ENCODE data around the gene CLCN4.

The CLCN4 gene

GRCh38 chrX:10167573-10167972 lies 10.8 kb downstream of the CLCN4 start:
- no peak for DNase-seq (ENCODE audit: low read depth)

DNA sequence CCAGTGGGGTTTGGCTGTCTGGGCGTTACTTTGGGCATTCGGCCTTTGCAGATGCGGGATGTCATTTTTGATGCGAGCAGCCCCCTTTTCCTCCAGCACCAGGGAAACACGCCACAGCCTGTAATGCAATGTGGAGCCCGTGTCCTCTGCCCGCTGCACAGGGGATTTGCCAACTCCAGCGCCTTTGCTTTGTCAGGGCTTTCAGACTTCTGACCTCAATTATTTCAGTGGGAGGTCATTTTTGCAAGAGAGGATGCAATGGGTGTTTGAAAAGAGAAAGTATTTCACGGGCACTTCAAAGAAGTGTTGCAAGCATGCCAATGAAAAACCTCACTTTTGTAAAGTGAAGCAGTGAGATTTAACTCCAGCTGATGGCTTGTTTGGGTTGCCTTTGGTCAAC lies 11.5 kb downstream of the CLCN4 start:
- no peak for DNase-seq (ENCODE audit: low read depth)

DNA sequence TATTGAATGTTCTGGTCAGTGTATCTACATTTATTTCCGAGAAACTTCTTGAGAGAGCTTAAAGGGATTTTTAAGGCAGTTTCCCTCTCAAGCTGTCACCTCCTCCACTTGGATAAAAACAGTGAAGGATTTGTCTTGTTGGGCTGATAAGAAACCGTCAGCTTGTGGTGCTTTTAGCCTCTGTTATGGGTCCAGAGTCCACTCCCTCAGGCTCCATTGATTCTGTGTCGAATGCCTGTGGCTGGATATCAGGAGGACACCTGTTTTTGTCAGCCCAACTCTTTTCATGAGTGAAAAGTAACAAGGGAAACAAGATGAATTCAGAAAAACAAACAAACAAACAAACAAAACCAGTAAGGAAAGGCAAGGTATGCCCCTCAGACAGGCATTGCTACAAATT lies 12.4 kb downstream of the CLCN4 start:
- DNase-seq (ENCODE audit: low read depth): no peak

GRCh38 chrX:10171249-10171648 lies 14.5 kb downstream of the CLCN4 start:
- no peak for DNase-seq (ENCODE audit: low read depth)

GRCh38 chrX:10172877-10173276 lies 16.1 kb downstream of the CLCN4 start:
- DNase-seq (ENCODE audit: low read depth): no peak

- no peak for DNase-seq (ENCODE audit: low read depth)
Measured at GRCh38 chrX:10173331-10173900, 16.6 kb downstream of the CLCN4 start.

DNA sequence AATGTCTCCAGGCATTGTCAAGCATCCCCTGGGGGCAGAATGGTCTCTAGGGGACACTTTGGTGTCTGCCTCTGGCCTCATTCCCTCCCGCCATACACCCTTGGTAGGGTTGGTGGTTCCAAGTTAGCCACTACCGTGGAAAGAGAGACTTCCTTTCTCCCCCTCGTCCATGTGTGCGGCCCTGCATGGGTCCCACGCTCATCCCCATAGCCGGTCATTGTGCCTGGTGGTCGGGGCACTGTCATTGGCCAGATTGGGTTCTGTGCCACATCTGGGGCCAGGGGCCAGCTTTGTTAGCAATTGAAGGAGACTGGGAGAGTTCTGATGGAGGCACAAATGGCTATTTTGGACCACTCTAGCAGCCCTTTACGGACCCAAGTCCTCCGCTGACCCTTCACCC lies 17.3 kb downstream of the CLCN4 start:
- DNase-seq (ENCODE audit: low read depth): no peak

GRCh38 chrX:10174810-10175209 lies 18.0 kb downstream of the CLCN4 start:
- DNase-seq (ENCODE audit: low read depth): no peak

DNA sequence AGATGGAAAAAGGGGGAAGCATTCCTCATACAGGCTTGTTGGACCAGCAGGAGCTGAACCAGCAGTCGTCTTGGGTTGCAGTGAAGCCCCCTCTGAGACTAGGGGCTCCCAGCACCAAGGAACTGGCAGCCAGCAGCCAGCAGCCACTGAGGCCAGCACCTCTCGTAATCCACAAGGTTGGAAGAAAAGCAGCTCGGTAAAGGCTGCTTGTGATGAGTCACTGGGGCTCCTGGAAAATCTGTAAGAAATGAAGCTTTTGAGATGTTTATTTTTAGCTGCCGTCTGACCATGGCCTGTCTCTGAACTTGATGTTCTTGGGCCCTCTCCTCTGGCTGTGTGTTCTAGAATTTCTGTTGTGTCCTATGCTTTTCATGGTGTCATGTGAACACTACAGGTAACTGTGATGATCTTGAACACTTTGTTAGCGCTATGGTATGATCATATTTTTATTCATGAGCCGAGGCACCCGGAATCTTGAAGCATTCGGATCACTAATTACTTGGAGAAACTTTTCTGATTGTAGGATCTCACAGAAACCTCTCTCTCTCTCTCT lies 18.6 kb downstream of the CLCN4 start:
- no peak for DNase-seq (ENCODE audit: low read depth)

DNA sequence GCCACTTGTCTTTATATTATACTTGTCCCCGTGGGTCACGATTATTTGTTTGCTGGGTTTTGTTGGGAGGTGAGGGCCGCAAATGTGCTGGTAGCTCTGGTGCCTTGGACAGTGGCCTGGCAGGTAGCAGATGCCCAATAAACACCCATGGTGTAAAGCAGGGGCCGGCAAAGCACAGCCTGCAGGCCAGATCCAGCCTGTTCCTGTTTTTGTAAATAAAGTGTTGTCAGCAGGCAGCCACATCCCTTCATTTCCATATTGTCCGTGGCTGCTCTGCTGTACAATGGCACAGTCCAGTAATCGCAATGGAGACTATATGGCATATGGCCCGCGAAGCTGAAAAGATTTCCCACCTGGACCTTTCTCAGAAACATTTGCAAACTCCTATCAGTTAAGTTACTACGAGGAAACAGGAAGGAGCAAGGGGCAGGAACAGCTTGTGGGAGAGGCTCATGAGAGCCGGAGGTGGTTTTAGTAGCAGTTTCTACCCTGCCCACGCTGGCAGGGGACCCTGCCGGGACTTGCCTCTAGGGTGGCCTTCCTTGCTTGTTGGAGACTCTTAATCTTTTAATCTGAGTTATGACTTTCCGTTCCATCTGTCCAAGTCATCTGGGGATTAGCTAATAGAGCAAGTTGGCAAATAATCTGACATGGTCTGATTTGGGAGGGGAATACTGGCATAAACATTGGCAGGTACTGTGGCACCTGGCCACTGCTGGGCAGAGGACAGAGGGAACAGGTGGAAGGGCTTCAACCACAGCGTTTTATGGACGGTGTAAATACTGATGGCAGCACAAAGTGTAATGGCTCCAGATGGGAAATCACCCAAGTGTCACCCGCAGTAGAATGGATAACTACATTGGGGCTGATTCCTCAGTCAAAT lies 19.6 kb downstream of the CLCN4 start:
- no peak for DNase-seq (ENCODE audit: low read depth)

- no peak for DNase-seq (ENCODE audit: low read depth)
Measured at GRCh38 chrX:10177004-10177396, 20.2 kb downstream of the CLCN4 start.

DNA sequence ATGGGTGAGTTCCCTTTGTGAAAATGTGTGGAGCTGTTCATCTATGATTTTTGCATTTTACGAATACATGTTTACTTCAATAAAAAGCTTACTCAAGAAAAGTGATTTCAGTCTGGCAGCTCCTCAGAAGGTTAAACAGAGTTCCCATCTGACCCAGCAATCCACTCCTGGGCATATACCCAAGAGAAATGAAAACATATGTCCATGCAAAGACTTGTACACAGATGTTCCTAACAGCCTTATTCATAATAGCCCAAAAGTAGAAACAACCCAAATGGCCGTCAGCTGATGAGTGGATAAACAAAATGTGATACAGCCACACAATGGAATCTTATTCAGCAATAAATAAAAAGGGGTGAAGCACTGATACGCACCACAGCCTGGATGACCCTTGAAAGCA lies 20.8 kb downstream of the CLCN4 start:
- DNase-seq (ENCODE audit: low read depth): no peak

- DNase-seq (ENCODE audit: low read depth): no peak
Measured at GRCh38 chrX:10178866-10179463, 22.2 kb downstream of the CLCN4 start.

DNA sequence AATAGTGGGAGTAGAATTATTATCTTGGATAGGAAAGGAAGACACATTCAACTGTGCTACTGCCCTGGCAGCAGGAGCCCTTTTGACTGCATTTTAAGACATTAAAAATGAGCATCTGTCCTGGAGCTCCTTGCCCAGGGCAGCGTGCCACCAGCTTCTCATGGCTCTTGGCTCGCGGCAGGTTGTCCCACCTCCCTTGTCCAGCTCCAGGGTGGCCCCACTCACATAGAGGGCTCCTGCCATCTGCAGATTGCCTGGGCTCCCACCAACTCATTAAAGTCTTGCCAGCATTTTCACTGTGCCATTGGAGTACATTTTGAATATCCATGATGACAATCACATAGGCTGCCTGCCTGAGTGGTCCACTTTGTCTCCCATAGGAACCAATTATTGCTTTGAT lies 27.0 kb downstream of the CLCN4 start:
- no peak for DNase-seq (ENCODE audit: low read depth)

GRCh38 chrX:10184411-10184810 lies 27.6 kb downstream of the CLCN4 start:
- DNase-seq (ENCODE audit: low read depth): no peak

DNA sequence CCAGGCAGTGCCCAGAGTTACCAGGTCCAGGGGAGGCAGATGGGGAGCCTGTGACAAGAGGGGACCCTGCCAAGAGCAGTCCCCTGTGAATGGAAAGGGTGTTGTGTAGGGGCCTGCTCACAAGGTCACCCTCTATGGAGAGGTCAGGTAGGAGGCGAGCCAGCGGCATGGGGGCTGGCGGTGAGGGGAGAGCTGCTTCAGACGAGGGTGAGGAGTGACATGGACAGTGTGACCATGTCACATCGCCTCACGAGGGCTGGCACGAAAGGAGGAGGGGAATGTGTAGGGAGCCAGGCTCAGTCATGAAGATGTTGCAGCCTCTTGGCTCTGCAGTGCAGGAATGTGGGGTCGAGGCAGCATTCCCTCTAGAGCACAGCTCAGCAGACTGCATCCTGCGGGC lies 29.6 kb downstream of the CLCN4 start:
- DNase-seq (ENCODE audit: low read depth): no peak

DNA sequence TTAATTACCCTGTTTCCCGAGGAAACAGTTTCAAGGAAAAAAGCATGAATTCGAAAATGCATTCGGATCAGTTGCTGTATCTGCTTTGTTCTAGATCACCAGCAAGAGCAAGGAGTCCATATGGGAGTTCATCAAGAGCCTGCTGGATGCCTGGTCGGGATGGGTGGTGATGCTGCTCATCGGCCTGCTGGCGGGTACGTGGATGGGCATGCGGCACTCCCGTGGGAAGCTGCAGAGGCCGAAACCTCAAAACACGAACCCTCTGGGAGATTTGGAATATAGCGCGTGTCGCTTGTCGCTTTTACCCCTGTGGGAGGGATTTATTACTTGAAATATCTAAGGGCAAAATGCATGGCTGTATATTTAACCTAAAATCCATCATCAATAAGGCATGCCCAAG lies 30.6 kb downstream of the CLCN4 start:
- DNase-seq (ENCODE audit: low read depth): no peak

DNA sequence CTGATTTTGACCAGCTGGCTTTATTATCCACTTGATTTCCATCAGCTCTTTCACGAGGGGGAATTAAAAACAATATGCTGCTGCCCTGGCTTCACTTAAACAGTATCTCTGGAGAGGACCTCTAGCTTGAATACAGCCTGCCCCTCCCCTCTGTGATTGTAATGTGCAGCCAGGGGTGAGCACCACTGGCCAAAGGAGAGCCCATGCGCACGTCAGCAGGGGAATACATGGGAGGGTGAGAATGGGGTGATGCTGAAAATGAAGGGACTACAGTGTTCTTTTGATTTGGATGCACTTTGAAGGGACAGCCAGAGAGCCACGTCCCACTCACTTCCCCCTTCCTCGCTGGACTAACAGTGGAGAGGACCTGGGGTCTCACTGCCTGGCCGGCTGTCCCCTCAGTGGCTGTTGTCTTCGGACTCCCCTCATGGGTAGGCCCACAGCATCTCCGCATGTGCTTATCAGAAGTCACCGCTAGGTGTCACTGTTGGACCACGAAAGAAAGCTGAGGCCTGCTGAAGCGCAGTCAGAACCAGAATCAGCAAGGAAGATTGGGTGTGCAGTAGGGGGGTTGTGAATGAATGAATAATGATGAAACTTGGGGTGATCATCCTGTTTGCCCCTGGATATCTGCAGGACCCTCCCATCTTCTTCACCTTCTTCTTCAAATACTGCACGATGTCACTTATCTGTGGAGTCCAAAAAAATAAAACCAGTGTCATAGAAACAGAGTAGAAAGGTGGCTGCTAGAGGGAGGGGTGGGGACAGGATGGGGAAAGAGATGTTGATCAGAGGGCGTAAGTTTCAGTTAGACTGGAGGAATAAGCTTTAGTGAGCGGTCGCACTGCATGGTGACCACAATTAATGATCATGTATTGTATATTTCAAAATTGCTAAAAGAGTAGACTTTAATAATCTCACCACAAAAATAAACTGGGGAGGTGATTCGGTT lies 32.8 kb downstream of the CLCN4 start:
- DNase-seq (ENCODE audit: low read depth): peak; percentile 57

DNA sequence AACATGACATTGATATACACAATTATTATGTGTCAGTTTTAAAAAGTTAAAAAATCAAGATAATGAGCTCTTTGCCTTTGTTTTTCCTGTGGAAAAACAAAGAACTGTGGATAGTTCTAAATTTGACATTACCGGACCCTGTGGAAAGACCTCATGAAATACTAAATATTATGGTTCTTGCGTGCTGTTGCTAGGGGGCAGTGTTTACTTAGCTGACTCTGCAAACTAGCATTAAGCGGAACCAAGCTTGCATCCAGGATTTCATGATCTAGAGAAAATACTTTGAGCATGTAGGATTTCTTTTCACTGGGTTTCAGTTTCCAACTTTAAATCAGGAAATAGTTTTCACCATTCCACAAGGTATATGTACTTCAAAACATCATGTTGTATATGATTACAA lies 33.6 kb downstream of the CLCN4 start:
- DNase-seq (ENCODE audit: low read depth): no peak

DNA sequence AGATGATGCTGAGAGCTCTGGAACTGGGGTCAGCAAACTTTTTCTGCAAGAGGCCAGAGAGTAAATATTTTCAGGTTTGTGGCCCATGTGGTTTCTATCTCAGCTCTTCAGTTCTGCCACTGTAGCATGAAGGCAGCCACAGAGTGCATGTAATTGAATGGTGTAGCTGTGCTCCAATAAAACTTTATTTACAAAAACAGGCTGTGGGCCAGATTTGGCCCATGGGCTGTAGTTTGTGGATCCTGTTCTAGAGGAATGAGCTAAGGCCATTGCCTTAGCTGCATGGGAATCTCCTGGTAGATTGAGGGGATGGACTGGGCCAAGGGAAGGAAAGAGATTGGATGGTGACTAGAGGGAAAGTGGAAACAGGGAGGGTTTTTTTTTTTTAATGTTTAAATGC lies 36.8 kb downstream of the CLCN4 start:
- no peak for DNase-seq (ENCODE audit: low read depth)

DNA sequence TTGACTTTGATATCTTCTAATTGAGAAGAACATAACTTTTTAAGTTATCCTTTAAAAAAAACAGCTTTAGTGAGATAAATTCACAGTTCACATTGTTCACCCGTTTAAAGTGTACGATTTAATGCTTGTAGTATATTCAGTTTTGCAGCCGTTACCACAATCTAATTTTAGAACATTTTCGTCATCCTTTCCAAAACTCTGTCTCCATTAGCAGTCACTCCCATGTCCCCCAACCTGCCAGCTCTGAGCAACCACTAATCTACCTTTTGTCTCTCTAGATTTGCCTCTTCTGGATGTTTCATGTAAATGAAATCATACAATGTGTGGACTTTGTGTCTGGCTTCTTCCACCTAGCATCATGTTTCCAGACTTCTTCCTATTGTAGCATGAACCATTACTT lies 38.6 kb downstream of the CLCN4 start:
- DNase-seq (ENCODE audit: low read depth): no peak

DNA sequence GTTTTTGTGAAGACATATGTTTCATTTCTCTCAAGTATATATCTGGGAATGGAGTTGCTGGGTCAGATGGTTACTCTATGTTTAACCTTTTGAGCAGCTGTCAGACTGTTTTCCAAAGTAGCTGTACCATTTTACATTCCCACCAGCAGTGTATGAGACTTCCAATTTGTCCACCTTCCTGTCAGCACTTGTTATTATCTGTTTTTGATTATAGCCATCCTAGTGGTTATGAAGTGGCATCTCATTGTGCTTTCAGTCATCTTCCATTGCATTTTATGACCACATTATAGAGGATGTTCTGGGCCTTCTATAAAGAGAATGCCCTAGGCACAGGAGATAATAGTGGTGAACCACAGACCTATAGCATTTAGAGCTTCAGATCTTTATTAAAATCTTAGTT lies 39.2 kb downstream of the CLCN4 start:
- DNase-seq (ENCODE audit: low read depth): no peak
